HepG2 (cell line): Measurements from ENCODE around the gene C16orf54. TPM values are rescaled to one million over a fixed set of nuclear protein-coding genes. Genes with fewer than 3 reads are reported as not detected.

Source experiments
- ASH2L ChIP-seq: fragments of 300-600, 200-600 bp; sonication (generic); IDR thresholded peaks from 2 replicates; pipeline ENCODE4 v1.7.0; 2017; ENCODE audit warnings: low read depth, mild to moderate bottlenecking, moderate library complexity, mixed read lengths, low read length; ENCODE audit not compliant: insufficient read length
- CREB1 ChIP-seq, 2 experiments: fragments of 450-650 bp in 1 of 2; IDR thresholded peaks; 2 replicates each; pipeline ENCODE4 v1.6.1; 2016 to 2017; ENCODE audit warnings: control low read depth in 1 of 2, mild to moderate bottlenecking in 1 of 2, missing compliant biosample characterization in 1 of 2, missing genetic modification characterization in 1 of 2
- DR1 ChIP-seq: sonication (generic); formaldehyde crosslinking; IDR thresholded peaks from 2 replicates; pipeline ENCODE4 v1.8.0; 2021; ENCODE audit warnings: mild to moderate bottlenecking, missing genetic modification reagents, inconsistent platforms
- FLYWCH1 ChIP-seq: sonication (generic); formaldehyde crosslinking; IDR thresholded peaks from 2 replicates; pipeline ENCODE4 v1.8.1; 2023; ENCODE audit warnings: mild to moderate bottlenecking, missing genetic modification reagents
- MEF2D ChIP-seq: sonication (generic); formaldehyde crosslinking; IDR thresholded peaks from 2 replicates; pipeline ENCODE4 v1.5.1; 2020; ENCODE audit warnings: mild to moderate bottlenecking, missing genetic modification reagents
- MTA1 ChIP-seq: sonication (generic); formaldehyde crosslinking; IDR thresholded peaks from 2 replicates; pipeline ENCODE4 v1.4.0; 2020; ENCODE audit warnings: missing genetic modification reagents, mild to moderate bottlenecking, borderline replicate concordance
- PAF1 ChIP-seq: IDR thresholded peaks from 2 replicates; pipeline ENCODE4 v1.6.1; 2016; ENCODE audit warnings: missing genetic modification reagents, missing compliant biosample characterization
- PHF21A ChIP-seq: sonication (generic); formaldehyde crosslinking; IDR thresholded peaks from 2 replicates; pipeline ENCODE4 v1.5.0; 2020; ENCODE audit warnings: mild to moderate bottlenecking, missing genetic modification reagents
- RAD21 ChIP-seq: fragments of 450-650 bp; formaldehyde crosslinking; IDR thresholded peaks from 2 replicates; pipeline ENCODE4 v1.5.0; 2020; ENCODE audit warnings: mild to moderate bottlenecking
- RARG ChIP-seq: sonication (generic); formaldehyde crosslinking; IDR thresholded peaks from 2 replicates; pipeline ENCODE4 v1.4.0; 2020; ENCODE audit warnings: low read depth, mild to moderate bottlenecking, missing genetic modification reagents
- RORA ChIP-seq: sonication (generic); formaldehyde crosslinking; IDR thresholded peaks from 2 replicates; pipeline ENCODE4 v1.5.0; 2020; ENCODE audit warnings: mild to moderate bottlenecking, missing genetic modification reagents, moderate library complexity
- SETDB1 ChIP-seq: sonication (generic); formaldehyde crosslinking; IDR thresholded peaks from 2 replicates; pipeline ENCODE4 v1.5.1; 2020; ENCODE audit warnings: missing genetic modification reagents, mild to moderate bottlenecking, borderline replicate concordance
- ZEB1 ChIP-seq: IDR thresholded peaks from 2 replicates; pipeline ENCODE4 v1.6.1; 2012; ENCODE audit warnings: mild to moderate bottlenecking, low read depth, inconsistent platforms; ENCODE audit not compliant: insufficient replicate concordance
- ZFP36L2 ChIP-seq: sonication (generic); formaldehyde crosslinking; IDR thresholded peaks from 2 replicates; pipeline ENCODE4 v1.4.0; 2020; ENCODE audit warnings: missing genetic modification reagents
- ZMAT3 ChIP-seq: sonication (generic); formaldehyde crosslinking; conservative IDR thresholded peaks from 2 replicates; pipeline ENCODE4 v1.7.0; 2021; ENCODE audit warnings: missing genetic modification reagents
- ZNF260 ChIP-seq: sonication (generic); formaldehyde crosslinking; IDR thresholded peaks from 2 replicates; pipeline ENCODE4 v1.4.0; 2020; ENCODE audit warnings: missing genetic modification reagents, low read depth, mild to moderate bottlenecking, borderline replicate concordance
- ZNF317 ChIP-seq: sonication (generic); formaldehyde crosslinking; IDR thresholded peaks from 2 replicates; pipeline ENCODE4 v1.5.0; 2020; ENCODE audit warnings: mild to moderate bottlenecking, missing genetic modification reagents
- ZNF501 ChIP-seq: sonication (generic); formaldehyde crosslinking; IDR thresholded peaks from 2 replicates; pipeline ENCODE4 v1.5.1; 2020; ENCODE audit warnings: mild to moderate bottlenecking, moderate library complexity, missing genetic modification reagents
- ZNF605 ChIP-seq: sonication (generic); formaldehyde crosslinking; IDR thresholded peaks from 2 replicates; pipeline ENCODE4 v1.8.0; 2022; ENCODE audit warnings: mild to moderate bottlenecking, missing genetic modification reagents
- ZNF737 ChIP-seq: sonication (generic); formaldehyde crosslinking; IDR thresholded peaks from 2 replicates; pipeline ENCODE4 v1.5.0; 2020; ENCODE audit warnings: missing genetic modification reagents, mild to moderate bottlenecking, borderline replicate concordance
- ZNF839 ChIP-seq: sonication (generic); formaldehyde crosslinking; IDR thresholded peaks from 2 replicates; pipeline ENCODE4 v1.4.0; 2020; ENCODE audit warnings: missing genetic modification reagents, mild to moderate bottlenecking, borderline replicate concordance
- polyA plus RNA-seq, 8 experiments: library from polyadenylated mRNA; depleted of rRNA in 3 of 8; stranded (reverse) in 7 of 8; unstranded in 1 of 8; fragments of >200 nt; fragmentation: Illumina TruSeq in 4 of 8; extraction: Trizol in 4 of 8; gene quantifications; 2 replicates each; pipeline versions ENCODE4 v1.2.1 to v1.2.3, GENCODE V29; 2011 to 2016; ENCODE audit warnings: low read depth in 4 of 8, missing spikeins in 1 of 8, mixed read lengths in 1 of 8; ENCODE audit not compliant: insufficient read depth in 1 of 8
- total RNA-seq, 5 experiments: library from RNA; depleted of rRNA; stranded (reverse); fragments of >200 nt; fragmentation: Illumina TruSeq; extraction: Trizol; gene quantifications; 2 replicates each; pipeline ENCODE4 v1.2.3, GENCODE V29; 2016; ENCODE audit warnings: low read depth in 1 of 5
- TF ChIP-seq, protein P1 (sequence below): sonication (generic); formaldehyde crosslinking; IDR thresholded peaks from 2 replicates; pipeline ENCODE4 v1.5.1; 2020; ENCODE audit warnings: mild to moderate bottlenecking, missing genetic modification reagents, moderate library complexity
- TF ChIP-seq, protein P2 (sequence below): IDR thresholded peaks from 2 replicates; pipeline ENCODE4 v1.6.1; 2012; ENCODE audit warnings: low read length, improper control_type of control experiment
- TF ChIP-seq, protein P3 (sequence below): IDR thresholded peaks from 2 replicates; pipeline ENCODE4 v1.6.1; 2016; ENCODE audit warnings: low read depth

The C16orf54 gene
- total and polyA plus RNA-seq, 2 of the 13 experiments (the other 11 are each of a cell fraction or from before 2014, with no cell fraction given), result not detected

DNA sequence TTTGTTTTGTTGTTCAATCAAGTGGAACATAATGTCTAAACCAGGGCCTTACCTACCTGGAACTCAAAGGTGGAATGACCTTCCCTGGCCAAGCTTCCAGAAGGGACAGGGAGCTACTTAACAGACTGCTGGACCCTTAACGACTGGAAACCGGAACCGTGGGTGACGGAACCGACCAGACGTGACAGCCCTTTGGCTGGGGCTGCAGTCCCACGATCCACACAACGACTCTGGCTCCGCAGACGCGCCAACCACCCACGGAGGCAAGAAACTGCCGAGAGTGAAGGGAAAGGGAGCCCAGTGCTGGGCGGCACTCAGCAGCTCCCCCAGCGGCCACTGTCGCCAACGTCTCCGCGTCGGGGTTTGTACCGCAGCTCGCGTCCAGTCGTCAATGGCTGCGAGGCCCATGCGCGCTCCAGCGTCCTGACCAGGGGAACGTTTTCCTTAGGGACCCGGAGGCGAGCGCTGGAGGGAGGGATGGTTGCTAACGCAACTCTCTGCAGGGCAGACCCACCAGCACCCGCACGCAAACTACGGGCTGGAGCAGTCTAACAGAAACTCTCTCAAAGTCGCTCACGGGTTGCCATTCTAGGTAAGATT is 39.2 kb upstream of the C16orf54 start (continued):
- TF ChIP-seq PHF21A (CRISPR knock-in tag) (no peak; the same call in 1 of the 2 replicates), ZNF737 (no peak), ZNF260 (CRISPR knock-in tag) (no peak), DR1 (CRISPR knock-in tag) (no peak), PAF1 (CRISPR knock-in tag) (no peak), ZNF839 (CRISPR knock-in tag) (no peak), ZNF501 (CRISPR knock-in tag) (peak; percentile 72), ZNF317 (no peak), SETDB1 (CRISPR knock-in tag) (no peak), ZMAT3 (no peak), RORA (CRISPR knock-in tag) (no peak), ASH2L (no peak), FLYWCH1 (no peak), RARG (no peak), ZNF605 (CRISPR knock-in tag) (peak; percentile 55; the same call in 1 of the 2 replicates), ZFP36L2 (CRISPR knock-in tag) (no peak), MEF2D (CRISPR knock-in tag) (0 out of 2 replicates have a peak, but pooled peaks have one; percentile 28), CREB1 (IDR thresholded peaks at IDR 0.05) (no peak), CREB1 (CRISPR knock-in tag; IDR thresholded peaks at IDR 0.05) (no peak), ZEB1 (no peak), MTA1 (CRISPR knock-in tag) (peak; percentile 62; the same call in 1 of the 2 replicates), RAD21 (CRISPR knock-in tag) (peak; percentile 93)
- TF ChIP-seq, protein P1, sequence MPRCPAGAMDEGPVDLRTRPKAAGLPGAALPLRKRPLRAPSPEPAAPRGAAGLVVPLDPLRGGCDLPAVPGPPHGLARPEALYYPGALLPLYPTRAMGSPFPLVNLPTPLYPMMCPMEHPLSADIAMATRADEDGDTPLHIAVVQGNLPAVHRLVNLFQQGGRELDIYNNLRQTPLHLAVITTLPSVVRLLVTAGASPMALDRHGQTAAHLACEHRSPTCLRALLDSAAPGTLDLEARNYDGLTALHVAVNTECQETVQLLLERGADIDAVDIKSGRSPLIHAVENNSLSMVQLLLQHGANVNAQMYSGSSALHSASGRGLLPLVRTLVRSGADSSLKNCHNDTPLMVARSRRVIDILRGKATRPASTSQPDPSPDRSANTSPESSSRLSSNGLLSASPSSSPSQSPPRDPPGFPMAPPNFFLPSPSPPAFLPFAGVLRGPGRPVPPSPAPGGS (CRISPR knock-in tag), result peak; percentile 84
- TF ChIP-seq, protein P2, sequence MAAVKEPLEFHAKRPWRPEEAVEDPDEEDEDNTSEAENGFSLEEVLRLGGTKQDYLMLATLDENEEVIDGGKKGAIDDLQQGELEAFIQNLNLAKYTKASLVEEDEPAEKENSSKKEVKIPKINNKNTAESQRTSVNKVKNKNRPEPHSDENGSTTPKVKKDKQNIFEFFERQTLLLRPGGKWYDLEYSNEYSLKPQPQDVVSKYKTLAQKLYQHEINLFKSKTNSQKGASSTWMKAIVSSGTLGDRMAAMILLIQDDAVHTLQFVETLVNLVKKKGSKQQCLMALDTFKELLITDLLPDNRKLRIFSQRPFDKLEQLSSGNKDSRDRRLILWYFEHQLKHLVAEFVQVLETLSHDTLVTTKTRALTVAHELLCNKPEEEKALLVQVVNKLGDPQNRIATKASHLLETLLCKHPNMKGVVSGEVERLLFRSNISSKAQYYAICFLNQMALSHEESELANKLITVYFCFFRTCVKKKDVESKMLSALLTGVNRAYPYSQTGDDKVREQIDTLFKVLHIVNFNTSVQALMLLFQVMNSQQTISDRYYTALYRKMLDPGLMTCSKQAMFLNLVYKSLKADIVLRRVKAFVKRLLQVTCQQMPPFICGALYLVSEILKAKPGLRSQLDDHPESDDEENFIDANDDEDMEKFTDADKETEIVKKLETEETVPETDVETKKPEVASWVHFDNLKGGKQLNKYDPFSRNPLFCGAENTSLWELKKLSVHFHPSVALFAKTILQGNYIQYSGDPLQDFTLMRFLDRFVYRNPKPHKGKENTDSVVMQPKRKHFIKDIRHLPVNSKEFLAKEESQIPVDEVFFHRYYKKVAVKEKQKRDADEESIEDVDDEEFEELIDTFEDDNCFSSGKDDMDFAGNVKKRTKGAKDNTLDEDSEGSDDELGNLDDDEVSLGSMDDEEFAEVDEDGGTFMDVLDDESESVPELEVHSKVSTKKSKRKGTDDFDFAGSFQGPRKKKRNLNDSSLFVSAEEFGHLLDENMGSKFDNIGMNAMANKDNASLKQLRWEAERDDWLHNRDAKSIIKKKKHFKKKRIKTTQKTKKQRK, result no peak
- TF ChIP-seq, protein P3, sequence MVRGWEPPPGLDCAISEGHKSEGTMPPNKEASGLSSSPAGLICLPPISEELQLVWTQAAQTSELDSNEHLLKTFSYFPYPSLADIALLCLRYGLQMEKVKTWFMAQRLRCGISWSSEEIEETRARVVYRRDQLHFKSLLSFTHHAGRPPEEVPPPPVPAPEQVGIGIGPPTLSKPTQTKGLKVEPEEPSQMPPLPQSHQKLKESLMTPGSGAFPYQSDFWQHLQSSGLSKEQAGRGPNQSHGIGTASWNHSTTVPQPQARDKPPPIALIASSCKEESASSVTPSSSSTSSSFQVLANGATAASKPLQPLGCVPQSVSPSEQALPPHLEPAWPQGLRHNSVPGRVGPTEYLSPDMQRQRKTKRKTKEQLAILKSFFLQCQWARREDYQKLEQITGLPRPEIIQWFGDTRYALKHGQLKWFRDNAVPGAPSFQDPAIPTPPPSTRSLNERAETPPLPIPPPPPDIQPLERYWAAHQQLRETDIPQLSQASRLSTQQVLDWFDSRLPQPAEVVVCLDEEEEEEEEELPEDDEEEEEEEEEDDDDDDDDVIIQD (CRISPR knock-in tag), result 0 out of 2 replicates have a peak, but pooled peaks have one; percentile 48
